Fibroblast of lung (primary cell): ENCODE results near the gene GRIA1. TPM values are rescaled to one million over a fixed set of nuclear protein-coding genes. Genes with fewer than 3 reads are reported as not detected.

Experiments
- DNase-seq, 2 donors: peaks; one replicate each; pipeline versions ENCODE4 v3.0.0 to v3.0.0-alpha.2; 2010; ENCODE audit warnings: low read depth in 2 of 2
- H2AFZ ChIP-seq: 2 replicates; pipeline ENCODE4 v1.5.1; 2012; ENCODE audit warnings: low read length, control low read depth, inconsistent platforms
- H3K27ac ChIP-seq: 2 replicates; pipeline ENCODE4 v1.5.1; 2011; ENCODE audit warnings: low read length, control low read depth; ENCODE audit not compliant: insufficient read depth
- H3K27me3 ChIP-seq: 2 replicates; pipeline ENCODE4 v1.5.1; 2011; ENCODE audit warnings: mild to moderate bottlenecking, low read length; ENCODE audit not compliant: control insufficient read depth, insufficient read depth
- H3K36me3 ChIP-seq: 2 replicates; pipeline ENCODE4 v1.5.1; 2011; ENCODE audit warnings: low read length; ENCODE audit not compliant: control insufficient read depth, insufficient read depth
- H3K4me1 ChIP-seq: 2 replicates; pipeline ENCODE4 v1.5.1; 2011; ENCODE audit warnings: low read length; ENCODE audit not compliant: control insufficient read depth, insufficient read depth; ENCODE audit errors: extremely low read depth
- H3K4me2 ChIP-seq: 2 replicates; pipeline ENCODE4 v1.5.1; 2011; ENCODE audit warnings: low read length, control low read depth; ENCODE audit not compliant: insufficient read depth; ENCODE audit errors: extremely low read depth
- H3K4me3 ChIP-seq, 4 experiments: fragments of 200-600 bp in 1 of 4; sonication (generic) in 1 of 4; replicated peaks in 1 of 4; 2 replicates each; pipeline ENCODE4 v1.5.1; 2011 to 2016; ENCODE audit warnings: low read length in 4 of 4, low read depth in 3 of 4, mild to moderate bottlenecking in 3 of 4, control low read depth in 2 of 4, inconsistent platforms in 1 of 4, mixed read lengths in 1 of 4; ENCODE audit not compliant: insufficient read depth in 1 of 4; ENCODE audit errors: control extremely low read depth in 1 of 4
- H3K79me2 ChIP-seq: 2 replicates; pipeline ENCODE4 v1.5.1; 2012; ENCODE audit warnings: mild to moderate bottlenecking, low read length, inconsistent platforms; ENCODE audit not compliant: control insufficient read depth, insufficient read depth
- H3K9ac ChIP-seq: 2 replicates; pipeline ENCODE4 v1.5.1; 2011; ENCODE audit warnings: mild to moderate bottlenecking, low read length, control low read depth; ENCODE audit not compliant: insufficient read depth
- H3K9me3 ChIP-seq: 2 replicates; pipeline ENCODE4 v1.5.1; 2012; ENCODE audit warnings: low read depth, low read length; ENCODE audit not compliant: control insufficient read depth, insufficient read depth
- H4K20me1 ChIP-seq: 2 replicates; pipeline ENCODE4 v1.5.1; 2011; ENCODE audit warnings: low read length; ENCODE audit not compliant: control insufficient read depth, insufficient read depth; ENCODE audit errors: extremely low read depth
- EZH2 ChIP-seq: IDR thresholded peaks from 2 replicates; pipeline ENCODE4 v1.5.1; 2012; ENCODE audit warnings: low read length, control low read depth, mild to moderate bottlenecking; ENCODE audit errors: missing control alignments
- polyA plus RNA-seq, 2 donors: library from polyadenylated mRNA; depleted of rRNA in 1 of 2; stranded (reverse) in 1 of 2; unstranded in 1 of 2; fragments of >200 nt; gene quantifications; 2 replicates each; pipeline ENCODE4 v1.2.1, GENCODE V29; 2011 to 2012; ENCODE audit warnings: missing spikeins in 1 of 2
- total RNA-seq: library from RNA; depleted of rRNA; stranded (reverse); fragments of >200 nt; gene quantifications from 2 replicates; pipeline ENCODE4 v1.2.1, GENCODE V29; 2014
- TF ChIP-seq, protein P1 (sequence below), 2 donors: IDR thresholded peaks in 1 of 2; conservative IDR thresholded peaks in 1 of 2; 1 replicate in 1 of 2; 2 replicates in 1 of 2; pipeline ENCODE4 v1.5.1; 2011 to 2012; ENCODE audit warnings: low read length in 2 of 2, control low read depth in 1 of 2, inconsistent platforms in 1 of 2, low read depth in 1 of 2, mild to moderate bottlenecking in 1 of 2

The GRIA1 gene
- total and polyA plus RNA-seq, 2 donors (not counting 1 experiment from before 2014, with no cell fraction given) = 2.0 to 4.5 TPM

DNA sequence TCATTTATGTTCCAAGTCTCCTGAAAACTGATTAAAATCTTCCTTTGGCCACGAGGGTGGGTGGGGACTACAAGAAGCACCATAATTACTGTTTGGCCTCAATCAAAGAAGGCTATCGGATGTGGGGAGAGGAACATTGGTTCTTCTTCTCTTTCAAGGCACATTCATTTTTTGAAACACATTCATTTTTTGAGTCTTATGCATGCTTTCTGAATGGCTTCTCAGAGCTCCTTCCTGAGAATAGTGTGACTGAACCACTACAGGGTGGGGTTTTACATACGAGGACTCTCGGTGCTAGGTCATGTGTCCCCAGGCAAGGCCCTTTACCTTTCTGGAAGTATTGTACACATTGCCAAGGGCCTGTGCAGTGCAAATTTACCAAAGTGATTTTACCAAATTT lies 7.0 kb upstream of the GRIA1 start:
- Histone ChIP-seq H3K4me1 (no peaks in the 10 kb centered on the region), H3K9ac (no peak overlapping the region), H3K79me2 (no peaks in the 10 kb centered on the region), H3K9me3 (no peaks in the 10 kb centered on the region), H4K20me1 (no peaks in the 10 kb centered on the region), H3K27ac (no peak overlapping the region), H3K4me2 (no peak overlapping the region), H3K4me3 (no peak overlapping the region), H3K27me3 (no peaks in the 10 kb centered on the region), H3K36me3 (no peaks in the 10 kb centered on the region), H2AFZ (no peak overlapping the region)
- TF ChIP-seq EZH2 = no peak
- TF ChIP-seq, protein P1, sequence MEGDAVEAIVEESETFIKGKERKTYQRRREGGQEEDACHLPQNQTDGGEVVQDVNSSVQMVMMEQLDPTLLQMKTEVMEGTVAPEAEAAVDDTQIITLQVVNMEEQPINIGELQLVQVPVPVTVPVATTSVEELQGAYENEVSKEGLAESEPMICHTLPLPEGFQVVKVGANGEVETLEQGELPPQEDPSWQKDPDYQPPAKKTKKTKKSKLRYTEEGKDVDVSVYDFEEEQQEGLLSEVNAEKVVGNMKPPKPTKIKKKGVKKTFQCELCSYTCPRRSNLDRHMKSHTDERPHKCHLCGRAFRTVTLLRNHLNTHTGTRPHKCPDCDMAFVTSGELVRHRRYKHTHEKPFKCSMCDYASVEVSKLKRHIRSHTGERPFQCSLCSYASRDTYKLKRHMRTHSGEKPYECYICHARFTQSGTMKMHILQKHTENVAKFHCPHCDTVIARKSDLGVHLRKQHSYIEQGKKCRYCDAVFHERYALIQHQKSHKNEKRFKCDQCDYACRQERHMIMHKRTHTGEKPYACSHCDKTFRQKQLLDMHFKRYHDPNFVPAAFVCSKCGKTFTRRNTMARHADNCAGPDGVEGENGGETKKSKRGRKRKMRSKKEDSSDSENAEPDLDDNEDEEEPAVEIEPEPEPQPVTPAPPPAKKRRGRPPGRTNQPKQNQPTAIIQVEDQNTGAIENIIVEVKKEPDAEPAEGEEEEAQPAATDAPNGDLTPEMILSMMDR (conservative IDR thresholded peaks at IDR 0.05 in 1 of 2, IDR thresholded peaks at IDR 0.05 in 1 of 2; ENCODE audit: low read depth in 1 of 2, low read length in 2 of 2) = no peak
- DNase-seq = no peak

DNA sequence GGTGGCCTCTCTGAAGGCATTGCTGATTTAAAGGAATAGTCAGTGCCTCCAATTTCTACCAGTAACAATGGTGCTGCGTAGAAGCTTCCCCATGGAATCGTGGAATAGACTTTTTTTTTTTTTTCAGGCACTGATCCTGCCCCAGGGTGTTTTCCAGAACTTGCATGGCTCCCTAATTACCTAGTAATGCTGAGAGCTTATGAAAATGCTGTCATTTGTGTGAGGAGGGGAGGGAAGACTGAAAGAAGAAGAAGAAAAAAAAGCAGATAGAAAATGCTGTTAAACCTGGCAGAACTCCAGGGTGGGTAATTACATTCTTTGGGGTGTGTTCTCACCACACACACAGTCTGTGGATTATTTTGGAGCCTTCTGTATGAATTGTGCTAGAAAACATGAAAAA lies 4.8 kb upstream of the GRIA1 start:
- Histone ChIP-seq H3K79me2 (no peaks in the 10 kb centered on the region), H3K36me3 (no peaks in the 10 kb centered on the region), H4K20me1 (no peaks in the 10 kb centered on the region), H3K9ac (no peak overlapping the region), H3K4me1 (no peaks in the 10 kb centered on the region), H3K4me3 (no peak overlapping the region), H3K9me3 (no peaks in the 10 kb centered on the region), H2AFZ (no peak overlapping the region), H3K4me2 (no peak overlapping the region), H3K27ac (no peak overlapping the region), H3K27me3 (no peaks in the 10 kb centered on the region)
- no peak for DNase-seq
- TF ChIP-seq, protein P1 (conservative IDR thresholded peaks at IDR 0.05 in 1 of 2, IDR thresholded peaks at IDR 0.05 in 1 of 2; ENCODE audit: low read depth in 1 of 2, low read length in 2 of 2) = no peak
- no peak for TF ChIP-seq EZH2

DNA sequence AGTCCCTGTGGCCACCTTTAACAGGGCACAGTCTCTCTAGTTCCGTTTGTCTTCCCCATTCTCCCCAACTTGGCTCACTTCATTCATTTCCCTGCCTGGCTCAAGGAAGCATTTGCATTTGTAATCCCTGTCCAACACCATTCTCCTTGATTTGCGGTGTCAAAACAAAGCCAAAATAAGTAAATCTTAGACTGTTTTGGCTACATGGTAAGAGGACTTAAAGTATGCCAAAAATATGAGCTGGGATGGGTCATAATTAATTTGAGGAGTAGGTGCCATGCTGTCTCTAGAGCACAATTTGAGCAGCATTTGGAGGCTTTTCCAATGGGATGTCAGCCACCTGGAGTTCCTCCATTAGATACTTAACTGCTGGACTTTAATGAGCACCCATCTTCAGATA lies 3.7 kb upstream of the GRIA1 start:
- Histone ChIP-seq H3K79me2 (no peaks in the 10 kb centered on the region), H3K27me3 (no peaks in the 10 kb centered on the region), H4K20me1 (no peaks in the 10 kb centered on the region), H3K4me1 (peaks cover 3% of the 10 kb centered on the region), H3K9me3 (no peaks in the 10 kb centered on the region), H3K27ac (no peak overlapping the region), H3K4me2 (no peak overlapping the region), H3K4me3 (no peak overlapping the region), H3K36me3 (no peaks in the 10 kb centered on the region), H2AFZ (no peak overlapping the region), H3K9ac (no peak overlapping the region)
- no peak for DNase-seq
- no peak for TF ChIP-seq EZH2
- TF ChIP-seq, protein P1 (conservative IDR thresholded peaks at IDR 0.05 in 1 of 2, IDR thresholded peaks at IDR 0.05 in 1 of 2; ENCODE audit: low read depth in 1 of 2, low read length in 2 of 2) = no peak
